ENCODE data around the gene TELO2.

The TELO2 gene

GRCh38 chr16:1492923-1493745 lies at the start of gene TELO2:
Gene TELO2 (plus strand): TSS chr16:1493360. CDS start chr16:1494282, 922 bp downstream.
- DNase-seq (ENCODE audit: low read depth, low spot score), result peak; percentile 75

GRCh38 chr16:1443403-1443973 lies 49.7 kb upstream of the TELO2 start:
- no peak for DNase-seq (ENCODE audit: low read depth, low spot score)

- DNase-seq (ENCODE audit: low read depth, low spot score), result no peak
These were observed 49.0 kb upstream of the TELO2 start, which contains the start of gene CCDC154 for GRCh38 chr16:1443980-1444729. Gene CCDC154 (minus strand): TSS chr16:1444556. CDS start chr16:1444322, 234 bp downstream.

GRCh38 chr16:1444730-1445517 lies 48.2 kb upstream of the TELO2 start:
- no peak for DNase-seq (ENCODE audit: low read depth, low spot score)

- DNase-seq (ENCODE audit: low read depth, low spot score), result no peak
These were observed 47.5 kb upstream of the TELO2 start for GRCh38 chr16:1445518-1446203.

GRCh38 chr16:1446296-1447080 lies 46.7 kb upstream of the TELO2 start:
- DNase-seq (ENCODE audit: low read depth, low spot score), result no peak

GRCh38 chr16:1447965-1448364 lies 45.2 kb upstream of the TELO2 start:
- no peak for DNase-seq (ENCODE audit: low read depth, low spot score)

GRCh38 chr16:1448536-1449116 lies 44.5 kb upstream of the TELO2 start:
- DNase-seq (ENCODE audit: low read depth, low spot score), result no peak

- DNase-seq (ENCODE audit: low read depth, low spot score), result no peak
These were observed 43.9 kb upstream of the TELO2 start for GRCh38 chr16:1449201-1449788.

- DNase-seq (ENCODE audit: low read depth, low spot score), result no peak
These were observed 42.9 kb upstream of the TELO2 start for GRCh38 chr16:1450218-1450617.

- DNase-seq (ENCODE audit: low read depth, low spot score), result no peak
These were observed 42.3 kb upstream of the TELO2 start for GRCh38 chr16:1450841-1451240.

GRCh38 chr16:1451702-1452392 lies 41.3 kb upstream of the TELO2 start:
- DNase-seq (ENCODE audit: low read depth, low spot score), result no peak

GRCh38 chr16:1452530-1452929 lies 40.6 kb upstream of the TELO2 start:
- DNase-seq (ENCODE audit: low read depth, low spot score), result no peak

- DNase-seq (ENCODE audit: low read depth, low spot score), result no peak
These were observed 39.8 kb upstream of the TELO2 start for GRCh38 chr16:1453316-1453715.

- DNase-seq (ENCODE audit: low read depth, low spot score), result no peak
These were observed 38.6 kb upstream of the TELO2 start for GRCh38 chr16:1454561-1454960.

- no peak for DNase-seq (ENCODE audit: low read depth, low spot score)
These were observed 37.7 kb upstream of the TELO2 start for GRCh38 chr16:1455190-1456171.

GRCh38 chr16:1456951-1457350 lies 36.2 kb upstream of the TELO2 start:
- DNase-seq (ENCODE audit: low read depth, low spot score), result no peak
